WTC11 (cell line): ENCODE results near the gene DISP2.

Experiments
- CTCF ChIP-seq: fragments of 200-600 bp; IDR thresholded peaks from 2 replicates; pipeline ENCODE4 v1.8.0; 2022; ENCODE audit warnings: antibody characterized with exemption
- ELF4 ChIP-seq: sonication (generic); formaldehyde crosslinking; IDR thresholded peaks from 2 replicates; pipeline ENCODE4 v1.8.1; 2022; ENCODE audit warnings: low read depth, mild to moderate bottlenecking, moderate library complexity, missing genetic modification reagents
- IRF2 ChIP-seq: sonication (generic); formaldehyde crosslinking; IDR thresholded peaks from 2 replicates; pipeline ENCODE4 v1.8.0; 2022; ENCODE audit warnings: low read depth, missing genetic modification reagents, borderline replicate concordance
- SMAD4 ChIP-seq: sonication (generic); formaldehyde crosslinking; IDR thresholded peaks from 2 replicates; pipeline ENCODE4 v1.8.0; 2022; ENCODE audit warnings: mild to moderate bottlenecking, missing genetic modification reagents
- ZNF138 ChIP-seq: sonication (generic); formaldehyde crosslinking; conservative IDR thresholded peaks from 2 replicates; pipeline ENCODE4 v1.8.1; 2022; ENCODE audit warnings: mild to moderate bottlenecking, moderate library complexity, missing genetic modification reagents

GRCh38 chr15:40335938-40336743, 21.9 kb upstream of the DISP2 start:
- no peak for TF ChIP-seq ZNF138 (CRISPR knock-in tag)
- no peak for TF ChIP-seq CTCF
- TF ChIP-seq ELF4 = no peak
- TF ChIP-seq SMAD4 (CRISPR knock-in tag) = no peak
- no peak for TF ChIP-seq IRF2
